Body of pancreas (tissue), 4 donors: ENCODE measurements around the gene FAM204A. TPM values are rescaled to one million over a fixed set of nuclear protein-coding genes. Genes with fewer than 3 reads are reported as not detected.

Source experiments
- ATAC-seq: fragments of 150-250 bp; one replicate; pipeline ENCODE4 v1.9.1; 2016
- DNase-seq, 4 donors: peaks; one replicate each; pipeline ENCODE4 v3.0.0-alpha.2; 2019
- H3K27ac ChIP-seq, 4 donors: fragments of 200-600 bp; sonication (generic); 1 replicate in 3 of 4; 2 replicates in 1 of 4; pipeline versions ENCODE4 v1.5.1 to v1.6.1; 2016 to 2019; ENCODE audit warnings: mild to moderate bottlenecking in 1 of 4, mixed read lengths in 1 of 4, moderate library complexity in 1 of 4
- H3K27me3 ChIP-seq, 2 donors: fragments of 200-600 bp; sonication (generic); one replicate each; pipeline ENCODE4 v1.6.0; 2016; ENCODE audit warnings: mild to moderate bottlenecking in 1 of 2
- H3K36me3 ChIP-seq, 2 donors: fragments of 200-600 bp; sonication (generic); replicated peaks in 1 of 2; 2 replicates each; pipeline ENCODE4 v1.5.1; 2016; ENCODE audit warnings: low read depth in 2 of 2; ENCODE audit not compliant: insufficient read depth in 1 of 2
- H3K4me1 ChIP-seq: fragments of 200-600 bp; sonication (generic); one replicate; pipeline ENCODE4 v1.6.0; 2016
- H3K4me3 ChIP-seq, 2 donors: fragments of 200-600 bp; sonication (generic); 1 replicate in 1 of 2; 2 replicates in 1 of 2; pipeline ENCODE4 v1.5.1; 2016 to 2019
- H3K9me3 ChIP-seq, 3 donors: fragments of 200-600 bp; sonication (generic); 1 replicate in 2 of 3; 2 replicates in 1 of 3; pipeline ENCODE4 v1.5.1; 2016
- POLR2A ChIP-seq, 3 donors: fragments of 450-650 bp; IDR thresholded peaks; one replicate each; pipeline ENCODE4 v1.6.1; 2016; ENCODE audit warnings: antibody characterized with exemption in 3 of 3, mild to moderate bottlenecking in 2 of 3
- WGBS, 2 donors: methylation state at CpG; one replicate each; pipeline ENCODE4 v1.1.5; 2017; 5-methylcytosine and 5-hydroxymethylcytosine counted together
- intact Hi-C: fragments of 100-400 bp; cut with DNase I; formaldehyde crosslinking; loops from one replicate; pipeline ENCODE4 v1.15.1; 2023
- total RNA-seq, 2 donors: library from RNA; depleted of rRNA; stranded (reverse); fragments of >200 nt; gene quantifications; one replicate each; pipeline ENCODE4 v1.1.0, GENCODE V29; 2016
- TF ChIP-seq, protein P1 (sequence below), 7 experiments: fragments of 450-650 bp in 4 of 7; fragments of 200-600 bp in 3 of 7; sonication (generic) in 3 of 7; IDR thresholded peaks; one replicate each; pipeline ENCODE4 v1.5.1; 2016 to 2019; ENCODE audit warnings: antibody characterized with exemption in 7 of 7

FAM204A gene
- total RNA-seq, result 10 to 100 TPM in 1 of 2 donors, 1 to 10 TPM in 1; 8.6 to 57.4 TPM

DNA sequence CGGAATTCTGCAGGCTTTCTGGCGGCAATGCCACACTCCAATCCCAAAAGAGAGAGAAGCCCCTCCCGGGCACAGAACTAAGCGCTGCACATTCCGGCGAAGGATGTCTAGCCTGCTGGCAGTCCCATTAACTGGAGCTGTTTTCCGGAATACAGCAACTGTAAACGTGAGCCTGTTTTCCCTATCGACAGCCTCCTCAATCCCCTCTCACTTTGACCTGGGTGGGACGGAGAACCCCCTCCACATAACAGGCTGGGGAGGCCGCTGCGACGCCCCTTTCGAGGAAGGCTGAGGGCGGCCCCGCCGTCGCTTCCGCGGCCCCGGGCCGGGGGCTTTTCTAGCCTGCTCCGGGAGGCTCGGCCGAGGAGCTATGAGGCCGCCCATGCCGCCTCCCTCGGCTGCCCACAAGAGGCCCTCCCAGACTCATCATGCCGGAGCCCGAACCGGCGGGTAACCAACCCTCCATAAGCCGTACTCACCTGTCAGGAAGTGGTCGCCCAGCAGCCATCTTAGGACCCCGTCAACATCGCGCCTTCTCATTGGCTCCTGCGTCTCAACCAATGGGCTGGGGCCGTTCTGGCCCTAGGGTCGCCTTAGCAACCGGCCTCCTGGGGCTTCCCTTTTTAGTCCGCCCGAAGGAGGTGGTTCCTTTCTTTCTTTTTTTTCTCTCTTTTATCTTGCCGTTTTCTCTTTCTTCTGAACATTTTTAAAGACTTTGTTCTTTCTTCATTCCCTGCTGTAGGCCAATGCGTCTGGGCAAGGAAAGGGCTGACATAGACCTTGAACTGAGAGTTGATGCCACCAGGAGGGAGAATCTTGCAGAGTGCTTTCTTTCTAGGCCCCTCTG, at the start of gene FAM204A:
FAM204A (minus strand) TSS at position 534 of the 847 bp plus-strand sequence. CDS start 5,909 bp downstream, outside the sequence.
- DNase-seq (peak; percentile 92 to 95 (median 94)), ATAC-seq (peak; percentile 100)
- Histone ChIP-seq H3K36me3 (no peaks in the 10 kb centered on the region), H3K9me3 (no peaks in the 10 kb centered on the region), H3K4me1 (peaks cover 21% of the 10 kb centered on the region), H3K27ac (peak within 1 kb of the TSS; percentile 9 to 78 (median 57)), H3K27me3 (no peaks in the 10 kb centered on the region), H3K4me3 (peak within 1 kb of the TSS; percentile 53 to 98)
- WGBS, 2 donors, result 0% methylated on average over 13 to 45 of the region's 45 CpGs
- intact Hi-C loops, result no loop called here
- peak; percentile 22 to 74 (median 74) for TF ChIP-seq POLR2A (IDR thresholded peaks at IDR 0.05)
- TF ChIP-seq, protein P1, sequence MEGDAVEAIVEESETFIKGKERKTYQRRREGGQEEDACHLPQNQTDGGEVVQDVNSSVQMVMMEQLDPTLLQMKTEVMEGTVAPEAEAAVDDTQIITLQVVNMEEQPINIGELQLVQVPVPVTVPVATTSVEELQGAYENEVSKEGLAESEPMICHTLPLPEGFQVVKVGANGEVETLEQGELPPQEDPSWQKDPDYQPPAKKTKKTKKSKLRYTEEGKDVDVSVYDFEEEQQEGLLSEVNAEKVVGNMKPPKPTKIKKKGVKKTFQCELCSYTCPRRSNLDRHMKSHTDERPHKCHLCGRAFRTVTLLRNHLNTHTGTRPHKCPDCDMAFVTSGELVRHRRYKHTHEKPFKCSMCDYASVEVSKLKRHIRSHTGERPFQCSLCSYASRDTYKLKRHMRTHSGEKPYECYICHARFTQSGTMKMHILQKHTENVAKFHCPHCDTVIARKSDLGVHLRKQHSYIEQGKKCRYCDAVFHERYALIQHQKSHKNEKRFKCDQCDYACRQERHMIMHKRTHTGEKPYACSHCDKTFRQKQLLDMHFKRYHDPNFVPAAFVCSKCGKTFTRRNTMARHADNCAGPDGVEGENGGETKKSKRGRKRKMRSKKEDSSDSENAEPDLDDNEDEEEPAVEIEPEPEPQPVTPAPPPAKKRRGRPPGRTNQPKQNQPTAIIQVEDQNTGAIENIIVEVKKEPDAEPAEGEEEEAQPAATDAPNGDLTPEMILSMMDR (IDR thresholded peaks at IDR 0.05), result no peak

DNA sequence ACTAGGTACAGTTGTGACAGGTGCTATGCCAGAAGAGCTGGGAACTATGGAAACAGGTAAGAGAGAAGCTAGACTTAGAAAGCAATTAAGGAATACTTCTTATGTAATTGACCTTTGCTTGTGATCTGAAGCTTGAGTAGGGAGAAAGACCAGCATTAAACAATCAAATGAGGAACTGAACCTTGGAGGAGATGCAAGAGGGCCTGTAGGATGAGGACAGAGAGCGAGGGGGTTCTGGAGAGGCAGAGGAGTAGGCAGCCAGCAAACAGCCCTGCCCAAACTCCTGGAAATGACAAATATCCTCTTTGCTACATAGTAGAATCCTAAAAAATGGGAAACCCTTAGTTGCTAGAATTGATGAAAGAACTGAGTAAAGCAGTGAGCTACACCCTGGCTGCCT, 41.6 kb upstream of the FAM204A start:
- no peaks in the 10 kb centered on the region for H3K4me1 ChIP-seq
- DNase-seq (no peak), ATAC-seq (no peak)
- TF ChIP-seq, protein P1 (IDR thresholded peaks at IDR 0.05), result no peak
- no peak for TF ChIP-seq POLR2A (IDR thresholded peaks at IDR 0.05)
- no peaks in the 10 kb centered on the region for H3K36me3 ChIP-seq
- H3K4me3 ChIP-seq, result no peak overlapping the region
- WGBS, 2 donors, result 84 to 89% methylated on average over 1 of the region's 1 CpG
- no peak overlapping the region for H3K27ac ChIP-seq
- H3K9me3 ChIP-seq, result peaks cover 0 to 6% (median 0%) of the 10 kb centered on the region in 3 donors
- intact Hi-C loops, result no loop called here
- H3K27me3 ChIP-seq, result no peaks in the 10 kb centered on the region

DNA sequence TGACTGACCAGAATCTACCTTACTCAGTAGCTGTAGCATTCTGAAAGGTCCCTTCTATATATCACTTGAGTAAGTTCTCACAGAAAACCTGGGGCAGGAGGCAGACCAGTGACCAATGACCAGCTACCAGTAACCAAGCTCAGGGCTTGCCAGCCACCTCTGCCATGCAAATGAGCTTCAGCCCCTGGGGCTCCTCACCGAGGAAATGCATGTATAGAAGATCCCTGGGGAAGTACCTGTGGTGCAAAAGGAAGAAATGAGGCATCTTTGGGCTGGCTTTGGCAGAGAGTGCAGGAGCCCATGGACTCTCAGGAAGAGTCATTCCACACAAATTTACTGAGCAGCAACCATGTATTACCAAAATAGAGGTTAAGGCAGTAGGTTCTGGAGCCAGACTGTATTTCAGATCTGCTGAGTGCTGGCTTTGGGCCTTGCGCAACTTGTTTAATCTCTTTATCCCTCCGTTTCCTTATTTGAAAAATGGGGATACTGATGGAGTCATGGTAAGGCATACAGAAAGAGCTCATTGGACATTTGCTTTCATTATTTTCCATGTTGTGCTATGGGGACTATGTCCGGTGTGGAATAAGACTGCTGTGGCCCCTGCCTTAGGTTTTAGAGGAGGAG, 41.1 kb upstream of the FAM204A start:
- WGBS, 2 donors, result 67 to 70% methylated on average over 4 of the region's 4 CpGs
- intact Hi-C loops, result no loop called here
- no peak for DNase-seq
- Histone ChIP-seq H3K27ac (no peak overlapping the region), H3K9me3 (peaks cover 0 to under 1% (median 0%) of the 10 kb centered on the region in 3 donors), H3K4me1 (no peaks in the 10 kb centered on the region), H3K4me3 (no peak overlapping the region), H3K36me3 (no peaks in the 10 kb centered on the region), H3K27me3 (no peaks in the 10 kb centered on the region)
- ATAC-seq, result no peak
- TF ChIP-seq, protein P1 (IDR thresholded peaks at IDR 0.05), result no peak
- no peak for TF ChIP-seq POLR2A (IDR thresholded peaks at IDR 0.05)

DNA sequence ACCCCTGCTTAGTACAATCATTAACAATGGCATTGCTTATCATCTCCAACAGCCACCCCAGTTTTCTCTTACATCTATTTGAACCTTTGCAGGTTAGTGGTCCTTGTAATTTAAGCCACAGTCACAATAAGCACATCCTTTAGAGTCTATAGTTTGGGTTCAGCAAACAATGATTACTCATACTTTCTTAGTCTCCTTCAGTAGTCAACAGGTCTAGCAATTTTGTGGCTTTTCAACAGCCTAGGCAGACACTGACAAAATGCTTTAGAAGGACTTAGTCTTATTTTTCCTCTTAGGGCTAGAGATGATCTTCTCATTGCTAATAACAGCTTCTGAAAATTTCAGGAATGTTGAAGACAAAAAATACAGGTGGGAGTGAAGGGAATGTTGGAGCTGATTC, 32.3 kb upstream of the FAM204A start:
- Histone ChIP-seq H3K36me3 (no peaks in the 10 kb centered on the region), H3K27me3 (no peaks in the 10 kb centered on the region), H3K9me3 (no peaks in the 10 kb centered on the region), H3K27ac (no peak overlapping the region), H3K4me1 (no peaks in the 10 kb centered on the region), H3K4me3 (no peak overlapping the region)
- no peak for TF ChIP-seq POLR2A (IDR thresholded peaks at IDR 0.05)
- TF ChIP-seq, protein P1 (IDR thresholded peaks at IDR 0.05), result no peak
- ATAC-seq, result no peak
- no peak for DNase-seq
- intact Hi-C loops, result no loop called here
